NCI-H1436 (cell line): Measurements from ENCODE around the gene PPM1B.
"Not testable (repeated sequence)": the region's sequence is repeated elsewhere in the genome, so short reads cannot be mapped to it uniquely, and the experiment has no call there.

Source experiments
- DNase-seq: peaks from one replicate; lab custom pipeline; 2025; lab: John Stamatoyannopoulos, UW

The PPM1B gene

GRCh38 chr2:44254023-44254422 lies 85.3 kb downstream of the PPM1B start:
- no peak for DNase-seq

GRCh38 chr2:44255704-44256103 lies 87.0 kb downstream of the PPM1B start:
- not testable (repeated sequence) for DNase-seq

GRCh38 chr2:44257802-44258201 lies 89.1 kb downstream of the PPM1B start:
- DNase-seq = not testable (repeated sequence)

GRCh38 chr2:44267269-44267795 lies 98.7 kb downstream of the PPM1B start:
- DNase-seq = no peak

GRCh38 chr2:44267796-44268648 lies 99.3 kb downstream of the PPM1B start:
- no peak for DNase-seq

- DNase-seq = no peak
Measured at GRCh38 chr2:44269831-44270230, 101.2 kb downstream of the PPM1B start.

GRCh38 chr2:44271296-44271695 lies 102.6 kb downstream of the PPM1B start:
- DNase-seq = no peak

- DNase-seq = no peak
Measured at GRCh38 chr2:44273076-44273475, 104.4 kb downstream of the PPM1B start.

GRCh38 chr2:44273596-44273995 lies 104.9 kb downstream of the PPM1B start:
- no peak for DNase-seq

- DNase-seq = no peak
Measured at GRCh38 chr2:44275927-44276303, 107.2 kb downstream of the PPM1B start.

GRCh38 chr2:44277541-44277940 lies 108.9 kb downstream of the PPM1B start:
- no peak for DNase-seq

- no peak for DNase-seq
Measured at GRCh38 chr2:44280869-44281268, 112.2 kb downstream of the PPM1B start.
